ENCODE measurements around the gene SHLD3.
"Not testable (repeated sequence)": the region's sequence is repeated elsewhere in the genome, so short reads cannot be mapped to it uniquely, and the experiment has no call there.

The SHLD3 gene, protein sequence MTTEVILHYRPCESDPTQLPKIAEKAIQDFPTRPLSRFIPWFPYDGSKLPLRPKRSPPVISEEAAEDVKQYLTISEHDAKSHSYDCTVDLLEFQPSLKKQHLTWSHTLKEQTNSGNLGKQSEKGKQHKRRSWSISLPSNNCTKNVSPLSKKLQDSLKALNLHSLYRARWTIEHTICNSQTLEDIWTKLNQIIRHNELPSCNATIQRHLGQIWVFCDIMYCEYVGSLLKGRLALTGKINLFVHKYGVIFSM

DNA sequence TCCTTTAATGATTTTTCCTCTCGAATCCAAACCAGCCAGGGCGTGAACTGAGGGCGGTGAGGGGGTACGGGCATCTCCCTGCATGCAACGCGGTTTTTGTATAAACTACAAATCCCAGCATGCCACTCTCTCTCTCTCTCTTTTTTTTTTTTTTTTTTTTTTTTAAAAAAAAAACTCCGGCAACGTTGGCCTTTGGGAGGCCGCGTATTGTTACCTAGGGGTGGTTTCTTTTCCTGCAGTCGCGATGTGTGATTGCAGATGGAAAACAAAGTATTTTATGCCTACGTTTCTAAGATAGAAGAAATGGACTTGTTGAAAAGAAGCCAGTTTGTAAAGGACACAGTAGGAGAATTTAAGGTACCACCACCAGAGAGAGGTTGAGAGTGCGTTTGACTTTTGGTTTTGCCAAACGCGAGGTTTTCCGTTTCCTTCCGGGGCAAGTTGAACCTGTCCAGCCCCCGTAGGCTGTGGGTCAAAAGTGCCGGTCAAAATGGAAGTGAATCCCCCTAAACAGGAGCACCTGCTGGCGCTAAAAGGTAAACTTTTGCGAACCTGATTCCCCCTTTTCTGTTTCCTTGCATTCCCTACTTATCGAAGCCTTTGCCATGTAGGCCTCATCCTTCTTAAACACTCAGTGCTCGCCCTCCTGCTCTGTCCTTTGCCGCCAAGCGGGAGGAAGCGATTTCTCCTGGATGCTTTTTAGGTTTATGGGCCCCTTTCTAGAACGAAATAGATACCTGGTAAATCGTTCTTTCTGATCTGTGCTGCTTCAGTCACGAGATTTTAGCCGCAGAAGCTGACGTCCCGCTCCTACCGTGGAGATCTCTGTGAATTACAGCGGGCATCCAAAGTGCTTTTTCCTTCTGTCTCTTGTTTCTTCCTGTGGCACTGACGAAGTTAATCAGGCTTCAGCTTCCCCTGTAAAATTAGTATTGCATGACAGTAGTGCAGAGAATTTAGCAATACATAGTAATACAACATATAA, at the start of gene SHLD3, which contains the start of gene TRAPPC13:
Gene SHLD3 (plus strand): TSS at position 457 of the 985 bp plus-strand sequence. CDS start 4,561 bp downstream, outside the sequence.
Gene TRAPPC13 (plus strand): TSS at position 457 of the 985 bp plus-strand sequence. CDS start 34 bp downstream, at position 491.
- DNase-seq, result peak; percentile 93

DNA sequence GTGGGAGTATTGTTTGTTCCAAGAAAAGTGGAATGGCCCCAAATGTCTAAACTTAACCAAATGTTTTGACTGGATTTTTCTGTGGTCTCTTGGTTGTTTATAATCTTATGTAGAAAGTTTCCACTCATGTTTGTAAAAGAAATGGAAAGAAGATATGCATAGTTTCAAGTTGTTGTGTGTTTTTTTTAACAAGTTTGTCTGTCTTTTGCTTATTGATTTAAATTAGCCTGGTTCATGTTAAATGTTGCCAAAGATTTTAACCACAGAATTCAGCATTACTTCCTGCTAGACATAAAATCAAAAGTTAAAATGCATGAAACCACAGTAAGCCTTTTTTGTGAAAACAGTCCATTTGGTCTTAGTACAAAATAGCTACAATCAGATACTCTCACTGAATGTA, 47.7 kb upstream of the SHLD3 start:
- no peak for DNase-seq

DNA sequence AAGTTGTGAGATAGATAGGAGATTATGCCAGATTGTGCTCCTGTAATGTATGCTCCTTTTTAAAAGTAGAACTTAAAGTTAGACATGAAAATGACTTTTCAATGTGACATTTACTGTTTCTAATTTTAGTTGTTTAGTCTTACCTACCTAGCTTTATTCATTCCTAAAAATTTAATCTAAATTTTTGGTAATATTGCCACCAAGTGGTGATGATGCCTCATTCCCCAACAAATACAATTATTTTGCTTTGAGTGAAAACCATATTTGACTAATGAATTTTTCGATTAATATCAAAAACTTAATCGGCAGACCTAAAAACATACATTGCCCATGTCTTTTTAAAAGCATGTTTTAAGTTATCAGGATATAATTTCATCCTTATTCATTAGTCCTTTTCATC, 36.1 kb upstream of the SHLD3 start:
- DNase-seq, result no peak

DNA sequence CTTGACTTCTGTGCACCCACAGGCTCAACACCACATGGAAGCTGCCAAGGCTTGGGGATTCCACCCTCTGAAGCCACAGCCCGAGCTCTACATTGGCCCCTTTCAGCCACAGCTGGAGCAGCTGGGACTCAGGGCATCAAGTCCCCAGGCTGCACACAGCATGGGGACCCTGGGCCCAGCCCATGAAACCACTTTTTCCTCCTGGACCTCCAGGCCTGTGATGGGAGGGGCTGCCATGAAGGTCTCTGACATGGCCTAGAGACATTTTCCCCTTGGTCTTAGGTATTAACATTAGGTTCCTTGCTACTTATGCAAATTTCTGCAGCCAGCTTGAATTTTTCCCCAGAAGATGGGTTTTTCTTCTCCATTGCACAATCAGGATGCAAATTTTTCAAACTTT, 23.1 kb upstream of the SHLD3 start:
- not testable (repeated sequence) for DNase-seq

DNA sequence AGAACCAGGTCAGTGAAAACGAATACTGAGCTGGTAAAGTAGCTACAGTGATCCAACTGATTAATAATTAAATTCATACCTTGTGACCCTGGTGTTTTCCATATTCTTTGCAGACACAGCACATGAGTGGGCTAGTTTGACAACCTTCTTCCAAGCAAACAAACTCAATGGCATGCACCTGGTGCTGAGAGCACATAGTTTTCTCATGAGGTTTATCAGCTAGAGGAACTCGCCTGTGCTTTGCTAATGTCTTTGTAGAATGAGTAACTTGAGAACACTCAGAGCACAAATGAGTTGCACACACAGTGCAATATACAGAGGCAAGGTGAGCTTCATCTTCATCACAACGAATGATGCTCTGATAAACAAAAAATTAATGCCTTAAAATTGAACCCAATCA, 13.3 kb upstream of the SHLD3 start:
- no peak for DNase-seq

DNA sequence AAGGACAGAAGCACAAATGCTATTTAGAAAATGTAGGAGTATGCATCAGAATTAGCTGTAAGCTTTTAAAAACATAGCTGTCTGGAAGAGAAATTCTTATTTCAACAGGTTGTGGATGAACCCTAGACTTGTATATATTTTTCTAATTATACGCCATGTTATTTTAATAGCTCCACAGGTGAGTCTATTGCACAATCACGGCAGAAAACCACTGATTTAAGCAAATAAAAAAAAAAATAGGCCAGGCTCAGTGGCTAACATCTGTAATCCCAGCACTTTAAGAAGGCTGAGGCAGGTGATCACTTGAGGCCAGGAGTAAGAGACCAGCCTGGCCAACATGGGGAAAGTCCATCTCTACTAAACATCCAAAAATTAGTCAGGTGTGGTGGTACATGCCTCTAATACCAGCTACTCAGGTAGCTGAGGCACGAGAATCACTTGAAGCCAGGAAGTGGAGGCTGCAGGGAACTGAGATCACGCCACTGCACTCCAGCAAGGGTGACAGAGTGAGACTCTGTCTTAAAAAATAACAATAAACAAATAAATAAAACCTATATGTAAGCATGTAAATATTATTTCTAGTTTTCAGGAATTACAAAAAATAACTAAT, 12.4 kb upstream of the SHLD3 start:
- DNase-seq, result no peak

DNA sequence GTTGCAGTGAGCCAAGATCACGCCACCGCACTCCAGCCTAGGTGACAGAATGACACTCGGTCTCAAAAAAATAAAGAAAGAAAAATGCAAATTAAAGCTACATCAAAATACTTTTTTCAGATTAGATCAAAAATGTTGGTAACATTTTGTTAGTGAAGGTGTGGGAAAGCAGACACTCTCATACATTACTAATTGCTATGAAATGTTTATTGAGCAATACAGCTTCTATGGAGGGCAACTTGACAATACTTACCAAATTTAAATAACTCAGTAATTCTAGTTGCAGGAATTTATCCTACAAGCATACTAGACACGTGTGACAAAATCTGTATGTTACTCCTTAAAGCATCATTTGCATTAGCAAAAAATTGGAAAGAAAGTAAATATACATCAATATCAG, 4.8 kb upstream of the SHLD3 start:
- DNase-seq, result no peak

DNA sequence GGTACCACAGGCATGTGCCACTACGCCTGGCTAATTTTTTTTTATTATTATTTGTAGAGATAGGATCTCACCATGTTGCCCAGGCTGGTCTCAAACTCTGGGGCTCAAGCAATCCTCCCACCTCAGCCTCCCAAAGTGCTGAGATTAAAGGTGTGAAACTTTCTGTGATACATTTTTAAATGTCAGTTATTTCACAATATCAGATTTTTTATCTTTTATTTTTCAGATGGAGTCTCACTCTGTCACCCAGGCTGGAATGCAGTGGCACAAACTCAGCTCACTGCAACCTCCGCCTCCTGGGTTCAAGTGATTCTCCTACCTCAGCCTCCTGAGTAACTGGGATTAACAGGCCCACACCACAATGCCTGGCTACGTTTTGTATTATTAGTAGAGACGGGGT, 2.9 kb upstream of the SHLD3 start:
- not testable (repeated sequence) for DNase-seq

DNA sequence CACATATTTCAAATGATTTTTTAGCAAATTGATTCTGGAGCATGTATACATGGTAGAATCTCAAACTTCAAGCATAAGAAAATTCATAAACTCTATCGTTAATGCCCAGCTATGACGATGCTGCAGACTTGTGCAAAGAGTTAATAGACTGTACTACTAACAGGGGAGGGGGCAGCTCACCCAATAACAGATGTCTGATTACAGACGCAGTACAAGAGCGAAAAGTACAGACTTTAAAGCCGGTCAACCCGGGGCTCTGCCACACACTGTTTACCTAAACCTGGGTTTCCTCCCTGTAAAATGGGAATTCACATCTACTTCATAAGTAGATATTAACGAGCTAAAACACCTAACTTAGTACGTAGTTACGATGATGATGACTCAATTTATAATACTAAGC, 1.3 kb upstream of the SHLD3 start:
- no peak for DNase-seq

DNA sequence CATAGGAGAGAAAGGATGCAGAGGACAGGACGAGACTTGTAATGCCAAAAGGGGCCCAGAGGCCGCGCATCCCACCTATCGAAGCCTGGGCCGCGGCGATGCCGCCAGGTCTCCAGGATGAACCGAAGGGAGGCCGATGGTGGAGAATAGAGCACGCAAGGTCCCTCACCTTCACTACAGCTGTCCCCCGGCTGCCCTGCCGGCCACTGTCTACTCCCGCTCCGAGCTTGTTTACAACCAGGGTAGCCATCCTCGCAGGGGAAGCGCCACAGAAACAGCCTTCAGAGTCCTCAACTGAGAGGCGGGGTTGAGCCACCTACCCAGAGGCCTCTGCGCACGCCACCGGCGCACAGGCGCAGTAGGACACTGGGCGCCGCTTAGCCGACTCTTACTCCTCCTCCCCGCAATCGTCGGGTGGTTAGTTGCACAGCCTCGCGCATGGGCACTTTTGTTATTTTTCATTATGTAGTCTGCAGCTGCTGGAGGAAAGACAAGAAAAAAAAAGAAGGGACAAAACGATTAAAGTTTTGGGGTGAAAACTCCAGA, 729 bp upstream of the SHLD3 start, which contains the start of gene TRIM23:
Gene TRIM23 (minus strand): TSS at position 309 of the 546 bp plus-strand sequence. CDS start 59 bp downstream, at position 250.
- DNase-seq, result peak; percentile 95

DNA sequence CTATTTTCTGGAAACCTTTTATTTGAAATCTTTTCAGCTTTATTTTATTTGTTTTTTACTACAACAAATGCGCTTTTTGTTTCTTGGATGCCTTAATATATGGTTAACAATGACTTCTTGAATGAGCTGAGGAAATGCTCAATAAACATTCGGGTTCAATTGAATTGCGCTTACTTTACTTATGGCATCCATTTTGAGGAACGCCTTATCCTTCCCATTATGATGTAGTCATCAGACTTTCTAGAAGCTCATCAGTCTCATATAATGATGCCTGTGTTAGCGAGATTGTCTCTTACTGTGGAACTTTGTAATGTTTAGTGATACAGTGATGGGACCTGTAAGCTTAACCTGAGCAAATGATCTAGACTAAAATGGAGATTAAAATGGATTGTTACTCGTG, 916 bp downstream of the SHLD3 start:
- no peak for DNase-seq

DNA sequence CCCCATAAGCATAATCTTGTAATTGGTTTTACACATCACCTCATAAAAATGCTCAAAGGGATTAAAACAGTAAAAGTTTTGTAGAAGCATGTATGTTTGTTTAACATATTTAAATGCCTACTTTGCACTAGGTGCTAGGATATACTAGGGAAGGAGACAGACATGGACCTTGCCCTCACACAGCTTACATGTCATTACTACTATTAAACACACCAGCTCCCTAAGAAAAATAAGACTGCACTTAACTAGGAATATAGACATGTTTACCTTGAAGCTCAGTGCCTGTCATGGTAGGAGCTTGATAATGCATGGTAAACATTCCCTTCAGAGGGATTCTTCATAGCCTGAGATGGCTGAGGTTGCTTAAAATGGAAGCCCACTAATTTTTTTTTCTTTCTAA, 6.2 kb downstream of the SHLD3 start:
- no peak for DNase-seq

DNA sequence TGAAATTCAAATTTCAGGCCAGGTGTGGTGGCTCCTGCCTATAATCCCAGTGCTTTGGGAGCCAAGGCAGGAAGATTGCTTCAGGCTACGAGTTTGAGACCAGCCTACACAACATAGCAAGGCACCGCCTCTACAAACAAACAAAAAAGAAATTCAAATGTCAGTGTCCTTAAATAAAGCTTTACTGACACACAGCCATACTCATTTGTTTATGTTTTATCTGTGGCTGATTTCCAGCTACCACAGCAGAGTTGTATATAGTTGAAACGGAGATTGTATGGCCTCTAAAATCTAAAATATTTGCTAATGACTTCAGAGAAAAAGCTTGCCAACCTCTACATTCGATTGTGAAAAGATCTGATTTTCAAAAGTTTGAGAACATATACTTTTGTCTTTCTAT, 15.4 kb downstream of the SHLD3 start:
- no peak for DNase-seq

DNA sequence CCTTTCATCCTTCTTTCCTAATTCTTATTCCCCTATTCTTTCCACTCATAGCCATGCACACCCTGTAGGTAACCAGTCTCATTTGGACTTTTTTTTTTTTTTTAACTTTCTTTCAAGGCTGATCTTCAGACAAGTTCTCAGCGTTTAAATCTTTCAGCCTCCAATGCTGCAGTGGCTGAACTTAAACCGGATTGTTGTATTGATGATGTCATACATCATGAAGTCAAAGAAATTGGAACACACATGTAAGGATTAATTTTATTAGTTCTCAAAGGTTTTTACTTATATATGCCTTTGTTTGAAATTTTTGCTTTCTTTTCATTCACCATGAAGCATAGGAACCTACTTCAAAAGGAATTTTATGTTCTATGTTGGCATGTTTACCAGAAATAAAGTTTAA, 22.1 kb downstream of the SHLD3 start:
- no peak for DNase-seq

DNA sequence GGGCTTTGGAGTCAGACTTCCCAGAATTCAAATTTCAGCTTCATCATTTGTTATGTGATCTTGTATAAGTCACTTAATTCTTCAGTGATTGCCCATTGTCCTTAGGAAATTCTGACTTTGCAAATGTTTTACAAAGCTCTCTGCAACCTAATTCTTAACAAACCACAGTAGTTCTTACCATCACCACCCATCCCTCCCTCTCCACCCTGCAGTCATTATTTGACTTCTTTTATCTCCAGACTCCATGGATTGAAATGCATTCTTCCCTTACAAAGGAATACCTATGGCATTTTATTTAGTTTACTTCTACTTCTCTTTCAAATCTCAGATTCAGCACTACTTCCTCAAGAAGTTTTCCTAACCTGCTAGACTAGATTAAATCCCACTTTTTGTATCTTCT, 23.1 kb downstream of the SHLD3 start:
- DNase-seq, result no peak

DNA sequence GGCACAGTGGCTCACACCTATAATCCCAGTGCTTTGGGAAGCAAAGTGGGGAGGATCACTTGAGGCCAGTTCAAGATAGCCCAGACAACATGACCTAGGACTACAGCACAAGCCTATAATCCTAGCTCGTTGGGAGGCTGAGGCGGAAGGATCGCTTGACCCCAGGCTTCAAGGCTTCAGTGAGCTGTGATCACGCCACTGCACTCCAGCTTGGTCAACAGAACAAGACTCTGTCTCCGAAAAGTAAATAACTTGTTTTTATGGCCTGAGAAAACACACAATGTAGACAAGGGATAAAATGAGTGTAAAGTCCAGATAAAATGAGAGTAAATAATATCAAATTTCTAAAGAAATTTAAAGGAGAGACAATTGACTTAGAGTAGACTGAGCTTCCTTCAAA, 26.3 kb downstream of the SHLD3 start:
- DNase-seq, result no peak

DNA sequence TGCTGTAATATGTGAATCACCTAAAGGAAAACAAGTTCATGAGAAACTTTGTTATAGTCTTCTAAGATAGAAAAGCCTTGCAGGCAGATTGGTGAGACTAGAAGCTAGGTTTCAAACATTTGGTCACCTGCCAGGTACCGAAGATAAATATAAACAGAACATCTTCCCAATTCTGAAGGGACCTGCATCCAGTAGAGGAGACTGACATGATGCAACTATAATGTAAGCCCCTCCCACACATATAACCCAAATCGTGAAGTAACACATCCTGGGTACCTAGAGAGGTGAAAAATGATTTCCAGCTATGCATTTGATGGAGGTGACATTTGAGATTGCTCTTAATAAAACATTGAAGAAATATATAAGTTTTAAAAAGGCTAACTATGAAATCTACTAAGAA, 29.9 kb downstream of the SHLD3 start:
- no peak for DNase-seq

DNA sequence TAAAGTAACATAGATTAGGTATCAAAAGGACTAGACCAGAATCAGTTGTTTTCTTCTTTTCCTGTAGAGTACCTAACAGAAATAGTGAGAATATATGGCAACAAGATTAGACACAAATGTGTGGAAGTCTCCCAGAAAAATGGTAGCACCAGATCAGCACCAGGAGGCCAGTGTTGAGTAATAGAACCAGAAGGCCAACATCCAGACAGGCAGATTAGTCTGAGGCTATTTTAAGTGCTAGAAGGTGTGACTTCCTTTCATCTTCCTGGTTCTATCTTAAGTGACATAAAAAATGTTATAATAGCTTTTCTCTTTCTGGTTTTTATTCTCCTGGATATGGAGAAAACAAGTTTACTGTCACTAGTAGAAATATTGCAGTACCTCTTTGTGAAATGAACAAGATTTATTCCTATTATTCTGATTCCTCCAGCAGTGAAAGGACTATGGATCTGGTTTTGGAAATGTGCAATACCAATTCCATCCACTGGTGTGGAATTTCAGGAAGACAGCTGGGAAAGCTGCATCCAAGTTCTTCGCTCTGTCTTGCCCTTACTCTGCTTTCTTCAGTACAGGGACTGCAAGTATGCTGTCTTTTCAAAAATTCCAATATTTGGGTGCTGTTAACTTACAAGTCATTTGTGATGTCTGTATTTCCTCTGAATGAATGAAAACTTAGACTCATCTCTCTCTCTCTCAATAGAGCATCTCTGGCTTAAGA, 39.1 kb downstream of the SHLD3 start:
- DNase-seq, result no peak

DNA sequence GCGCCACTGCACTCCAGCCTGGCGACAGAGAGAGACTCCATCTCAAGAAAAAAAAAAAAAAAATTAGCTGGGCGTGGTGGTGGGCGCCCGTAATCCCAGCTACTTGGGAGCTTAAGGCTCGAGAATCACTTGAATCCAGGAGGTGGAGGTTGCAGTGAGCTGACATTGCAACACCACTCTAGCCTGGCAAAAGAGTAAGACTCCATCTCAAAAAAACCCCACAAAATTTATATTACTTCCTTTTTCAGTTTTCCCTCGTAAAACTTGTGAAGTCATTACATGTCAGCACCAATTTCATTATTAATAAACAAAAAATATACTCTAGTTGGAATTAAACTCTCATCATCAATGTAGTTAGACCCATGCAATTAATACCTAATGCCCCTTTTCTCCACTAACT, 43.9 kb downstream of the SHLD3 start:
- no peak for DNase-seq

DNA sequence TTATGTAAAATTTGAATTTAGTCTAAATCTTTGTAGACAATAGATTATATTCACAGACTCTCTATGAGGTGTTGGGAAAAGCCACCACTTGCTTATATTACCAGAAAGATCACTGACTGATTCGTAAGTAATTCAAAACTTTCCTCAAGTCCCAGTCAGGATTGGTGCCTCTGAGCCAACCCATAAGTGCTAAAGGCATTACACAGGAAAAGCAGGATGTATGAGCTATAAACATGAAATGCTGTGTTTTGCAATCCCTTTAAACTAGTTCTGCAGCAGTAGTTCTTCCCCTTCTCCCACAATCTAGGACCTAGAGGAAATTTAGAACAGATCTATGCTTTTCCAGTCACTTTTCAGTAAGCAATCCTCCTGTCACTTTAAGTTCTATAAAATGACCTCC, 48.0 kb downstream of the SHLD3 start:
- no peak for DNase-seq

DNA sequence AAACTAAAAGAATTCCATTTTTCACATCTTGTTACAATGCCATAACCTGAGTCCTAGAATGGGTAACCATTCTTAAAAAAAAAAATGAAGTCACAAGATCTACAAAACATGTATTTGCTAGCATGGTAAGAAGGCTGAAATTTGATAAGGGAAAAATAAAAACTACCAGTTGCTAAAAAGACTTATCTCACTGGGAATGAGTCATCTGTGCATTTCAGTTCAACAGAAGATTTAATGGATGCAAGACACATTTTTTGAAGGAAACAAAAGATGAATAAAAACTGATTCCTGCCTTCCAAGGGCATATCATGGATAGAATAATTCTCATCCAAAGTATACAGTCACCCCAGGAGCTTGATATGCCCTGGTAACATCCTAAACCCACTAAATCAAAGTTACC, 49.9 kb downstream of the SHLD3 start:
- no peak for DNase-seq

DNA sequence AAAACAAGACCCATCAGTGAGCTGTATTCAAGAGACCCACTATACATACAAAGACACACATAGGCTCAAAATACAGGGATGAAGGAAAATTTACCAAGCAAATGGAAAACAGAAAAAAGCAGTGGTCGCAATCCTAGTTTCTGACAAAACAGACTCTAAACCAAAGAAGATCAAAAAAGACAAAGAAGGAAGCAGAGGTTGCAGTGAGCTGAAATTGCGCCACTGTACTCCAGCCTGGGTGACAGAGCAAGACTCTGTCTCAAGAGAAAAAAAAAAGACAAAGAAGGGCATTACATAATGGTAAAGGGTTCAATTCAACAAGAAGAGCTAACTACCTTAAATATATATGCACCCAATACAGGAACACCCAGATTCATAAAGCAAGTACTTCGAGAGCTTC, 51.2 kb downstream of the SHLD3 start:
- not testable (repeated sequence) for DNase-seq

Measured in femur (tissue), 1 donor.